RWPE2 (cell line): ENCODE data around the gene CLCNKB.

Experiments used
- ATAC-seq: fragments of 200-7000 bp; cut with Tn5 transposase; 3 replicates; pipeline ENCODE4 v1.9.1; 2021; ENCODE audit warnings: low read depth
- DNase-seq: peaks from one replicate; pipeline ENCODE4 v3.0.0-alpha.2; 2020; ENCODE audit warnings: low spot score
- H3K27ac ChIP-seq: fragments of 450-650 bp; 2 replicates; pipeline ENCODE4 v1.5.1; 2017; ENCODE audit warnings: mild to moderate bottlenecking; ENCODE audit not compliant: poor library complexity, severe bottlenecking
- H3K27me3 ChIP-seq: fragments of 250-450 bp; sonication (Bioruptor Pico); 2 replicates; pipeline ENCODE4 v1.5.1; 2021; ENCODE audit warnings: mild to moderate bottlenecking, moderate library complexity; ENCODE audit not compliant: insufficient read depth, poor library complexity, severe bottlenecking
- H3K36me3 ChIP-seq: fragments of 250-450 bp; sonication (Bioruptor Pico); 2 replicates; pipeline ENCODE4 v1.5.1; 2020; ENCODE audit warnings: low read depth, mild to moderate bottlenecking, moderate library complexity
- H3K4me1 ChIP-seq: fragments of 250-450 bp; sonication (Bioruptor Pico); 2 replicates; pipeline ENCODE4 v1.5.1; 2021; ENCODE audit warnings: mild to moderate bottlenecking, moderate library complexity; ENCODE audit not compliant: insufficient read depth, poor library complexity, severe bottlenecking
- H3K4me3 ChIP-seq: fragments of 250-450 bp; sonication (Bioruptor Pico); 2 replicates; pipeline ENCODE4 v1.5.1; 2021; ENCODE audit warnings: mild to moderate bottlenecking, moderate library complexity; ENCODE audit not compliant: severe bottlenecking
- H3K9me3 ChIP-seq: fragments of 250-450 bp; sonication (Bioruptor Pico); 2 replicates; pipeline ENCODE4 v1.5.1; 2021; ENCODE audit warnings: mild to moderate bottlenecking, moderate library complexity; ENCODE audit not compliant: severe bottlenecking
- CTCF ChIP-seq: fragments of 450-650 bp; IDR thresholded peaks from one replicate; pipeline ENCODE4 v1.5.1; 2017; ENCODE audit warnings: mild to moderate bottlenecking, moderate library complexity; ENCODE audit not compliant: poor library complexity, severe bottlenecking

CLCNKB gene

DNA sequence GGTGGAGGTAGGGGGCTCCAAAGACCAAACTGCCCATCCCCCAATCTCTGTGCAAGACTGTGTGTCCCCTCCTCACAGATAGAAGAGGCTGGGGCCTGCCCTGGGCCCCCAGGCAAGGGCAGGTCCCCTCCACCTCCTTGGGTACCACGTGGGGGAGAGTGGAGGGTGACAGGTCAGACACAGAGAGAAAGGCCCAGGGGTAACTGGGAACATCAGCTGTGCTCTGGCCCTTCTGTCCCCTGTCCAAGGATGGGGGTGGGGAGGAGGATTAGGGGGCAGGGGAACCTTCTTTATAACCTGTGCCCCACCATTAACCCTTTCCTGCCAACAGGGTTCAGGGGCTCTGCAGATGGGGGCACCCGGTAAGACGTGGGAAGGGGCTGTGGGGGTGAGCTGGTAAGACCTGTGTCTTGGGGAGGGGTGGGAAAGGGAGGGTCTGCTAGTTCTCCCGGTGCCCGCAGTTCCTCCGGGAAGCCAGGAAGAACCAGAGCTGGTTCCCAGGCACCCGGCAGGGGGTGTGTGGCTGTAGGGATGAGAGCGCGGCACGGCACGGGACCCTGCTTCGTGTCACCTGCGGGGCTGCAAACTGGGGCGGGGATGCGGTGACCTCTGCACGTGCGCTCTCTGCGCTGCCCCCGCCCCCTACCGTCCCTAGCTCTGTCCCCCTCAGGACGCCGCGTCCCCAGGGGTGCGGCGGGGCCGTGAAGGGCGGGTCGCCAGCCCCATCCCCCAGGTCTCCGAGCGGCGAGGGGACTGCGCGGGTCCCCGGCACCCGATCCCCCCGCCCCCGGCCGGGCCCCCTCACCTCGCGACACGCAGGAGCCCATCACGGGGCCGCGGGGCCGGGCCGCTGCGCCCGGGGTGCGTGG lies 29.3 kb downstream of the CLCNKB start:
- no peaks in the 10 kb centered on the region for H3K9me3 ChIP-seq
- H3K4me1 ChIP-seq = peaks cover 18% of the 10 kb centered on the region
- H3K36me3 ChIP-seq = no peaks in the 10 kb centered on the region
- DNase-seq (no peak), ATAC-seq (no peak)
- peak overlapping the region; percentile 37 for H3K4me3 ChIP-seq
- no peak for TF ChIP-seq CTCF
- H3K27ac ChIP-seq = no peak overlapping the region
- H3K27me3 ChIP-seq = no peaks in the 10 kb centered on the region

GRCh38 chr1:16073490-16074119 lies 30.0 kb downstream of the CLCNKB start, which contains the start of gene FAM131C:
TSS of gene FAM131C (minus strand) at chr1:16073651. CDS start at chr1:16073442, 209 bp downstream.
- H3K4me3 ChIP-seq = peak within 1 kb of the TSS; percentile 37
- no peaks in the 10 kb centered on the region for H3K9me3 ChIP-seq
- ATAC-seq (peak; percentile 32; the same call in 2 of the 3 replicates), DNase-seq (no peak)
- peak; percentile 94 for TF ChIP-seq CTCF
- H3K4me1 ChIP-seq = peaks cover 18% of the 10 kb centered on the region
- no peak within 1 kb of the TSS for H3K27ac ChIP-seq
- no peaks in the 10 kb centered on the region for H3K36me3 ChIP-seq
- H3K27me3 ChIP-seq = no peaks in the 10 kb centered on the region

DNA sequence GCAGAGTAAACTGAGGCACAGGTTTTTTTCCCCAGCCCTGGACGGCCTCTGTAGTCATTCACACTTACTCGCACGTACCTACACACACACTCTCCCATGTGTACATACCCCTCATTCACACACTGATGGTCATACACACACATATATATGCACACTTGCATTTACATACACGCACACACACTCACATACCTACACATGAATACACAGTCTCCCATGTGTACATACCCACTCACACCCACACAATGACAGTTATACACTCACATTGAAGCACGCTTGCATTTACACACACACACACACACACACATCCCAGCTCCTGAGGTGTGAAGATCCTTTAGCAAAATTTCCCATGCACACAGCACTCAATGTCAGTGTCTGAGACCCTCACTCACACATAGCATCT lies 30.6 kb downstream of the CLCNKB start:
- H3K4me1 ChIP-seq = peaks cover 18% of the 10 kb centered on the region
- H3K36me3 ChIP-seq = no peaks in the 10 kb centered on the region
- no peaks in the 10 kb centered on the region for H3K9me3 ChIP-seq
- H3K4me3 ChIP-seq = no peak overlapping the region
- no peak for ATAC-seq
- DNase-seq = no peak
- H3K27me3 ChIP-seq = no peaks in the 10 kb centered on the region
- TF ChIP-seq CTCF = no peak
- H3K27ac ChIP-seq = no peak overlapping the region

DNA sequence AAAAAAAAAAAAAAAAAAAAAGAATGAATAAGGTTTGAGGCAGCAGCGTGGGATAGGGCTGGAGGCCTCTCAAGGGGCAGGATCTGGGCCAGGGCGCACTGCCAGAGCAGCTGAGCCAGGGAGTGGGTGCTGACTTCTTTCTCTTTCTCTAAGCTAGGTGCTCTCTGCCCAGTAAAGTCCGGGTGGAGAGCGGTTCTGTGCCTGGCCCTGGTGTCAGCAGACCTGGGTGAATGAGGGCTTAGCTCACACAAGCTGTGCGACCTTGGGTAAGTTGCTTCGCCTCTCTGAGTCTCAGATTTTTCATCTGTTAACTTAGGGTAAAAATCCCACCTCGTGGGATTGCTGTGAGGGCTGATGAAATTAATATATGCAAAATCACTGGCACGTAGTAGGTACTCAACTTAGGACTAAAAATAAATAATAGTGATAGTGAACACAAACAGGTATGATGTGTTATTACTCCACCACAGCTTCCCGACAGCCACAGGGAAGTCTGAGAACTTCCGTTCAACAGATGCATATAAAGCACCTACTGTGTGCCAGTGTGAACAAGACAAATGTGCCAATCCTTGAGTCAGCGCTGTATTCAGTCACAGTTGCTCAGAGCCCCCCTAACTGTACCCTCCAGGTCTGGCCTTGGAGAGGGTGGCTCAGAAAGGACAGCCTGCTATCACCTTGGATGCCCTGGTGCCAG lies 31.9 kb downstream of the CLCNKB start:
- DNase-seq = no peak
- no peak for ATAC-seq
- H3K27ac ChIP-seq = peak overlapping the region; percentile 31
- no peaks in the 10 kb centered on the region for H3K36me3 ChIP-seq
- H3K4me3 ChIP-seq = no peak overlapping the region
- H3K9me3 ChIP-seq = no peaks in the 10 kb centered on the region
- H3K27me3 ChIP-seq = no peaks in the 10 kb centered on the region
- H3K4me1 ChIP-seq = peaks cover 18% of the 10 kb centered on the region
- no peak for TF ChIP-seq CTCF
